Inferior parietal cortex (tissue), 1 donor: ENCODE measurements around the gene CDK11A.
A peak's percentile ranks its signal among the peaks of the same experiment; 100 is the strongest.
"Not testable (repeated sequence)": the region's sequence is repeated elsewhere in the genome, so short reads cannot be mapped to it uniquely, and the experiment has no call there.

ENCODE experiments used
- DNase-seq: peaks from one replicate; pipeline ENCODE4 v3.0.0-alpha.2; 2016; ENCODE audit errors: extremely low spot score

Gene CDK11A

GRCh38 chr1:1662830-1663560 lies 61.2 kb downstream of the CDK11A start:
- DNase-seq, result not testable (repeated sequence)

DNA sequence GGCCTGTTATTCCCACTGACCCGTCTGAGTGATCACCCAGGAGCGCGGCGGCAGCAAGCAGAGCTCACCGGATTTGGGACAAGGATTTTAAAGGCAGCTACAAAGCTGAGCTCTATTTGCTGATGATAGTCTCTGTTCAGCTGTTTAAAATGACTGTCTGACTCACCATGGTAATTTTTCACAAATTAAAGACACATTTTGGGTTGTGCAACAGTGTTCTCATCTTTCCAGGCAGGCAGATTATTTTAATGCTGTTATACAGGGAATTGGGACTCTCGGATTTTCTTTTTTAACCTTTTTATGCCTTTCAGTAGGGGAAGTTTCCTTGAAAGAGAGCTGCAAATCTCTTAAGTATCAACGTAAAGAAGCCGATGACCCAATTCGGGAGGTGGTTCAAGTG lies 61.8 kb downstream of the CDK11A start:
- not testable (repeated sequence) for DNase-seq

GRCh38 chr1:1658583-1659549 lies 65.3 kb downstream of the CDK11A start, which contains the start of gene CDK11B:
CDK11B (minus strand) TSS chr1:1659004; CDS start chr1:1657485, 1,519 bp downstream.
- peak; percentile 93 for DNase-seq
